ENCODE results near the gene SNX9.
"Not testable (repeated sequence)": the region's sequence is repeated elsewhere in the genome, so short reads cannot be mapped to it uniquely, and the experiment has no call there.

SNX9 gene

GRCh38 chr6:157832250-157832967, 9.4 kb downstream of the SNX9 start:
- DNase-seq = no peak

- DNase-seq = no peak
Measured at GRCh38 chr6:157834549-157834948, 11.5 kb downstream of the SNX9 start.

GRCh38 chr6:157838718-157839430, 15.8 kb downstream of the SNX9 start:
- DNase-seq = no peak

GRCh38 chr6:157839606-157840005, 16.6 kb downstream of the SNX9 start:
- DNase-seq = no peak

- no peak for DNase-seq
Measured at GRCh38 chr6:157840261-157840660, 17.2 kb downstream of the SNX9 start.

- DNase-seq = no peak
Measured at GRCh38 chr6:157840776-157841175, 17.7 kb downstream of the SNX9 start.

GRCh38 chr6:157841211-157841840, 18.3 kb downstream of the SNX9 start:
- no peak for DNase-seq

- no peak for DNase-seq
Measured at GRCh38 chr6:157842212-157842611, 19.2 kb downstream of the SNX9 start.

- not testable (repeated sequence) for DNase-seq
Measured at GRCh38 chr6:157844196-157844595, 21.1 kb downstream of the SNX9 start.

GRCh38 chr6:157845493-157846259, 22.6 kb downstream of the SNX9 start:
- no peak for DNase-seq

- DNase-seq = no peak
Measured at GRCh38 chr6:157847846-157848245, 24.8 kb downstream of the SNX9 start.

GRCh38 chr6:157848693-157849092, 25.6 kb downstream of the SNX9 start:
- DNase-seq = no peak

- DNase-seq = no peak
Measured at GRCh38 chr6:157849288-157850017, 26.4 kb downstream of the SNX9 start.

- DNase-seq = no peak
Measured at GRCh38 chr6:157850030-157850429, 27.0 kb downstream of the SNX9 start.

- no peak for DNase-seq
Measured at GRCh38 chr6:157853018-157853805, 30.2 kb downstream of the SNX9 start.

- no peak for DNase-seq
Measured at GRCh38 chr6:157853902-157854502, 31.0 kb downstream of the SNX9 start.

- DNase-seq = no peak
Measured at GRCh38 chr6:157855325-157855724, 32.3 kb downstream of the SNX9 start.

- not testable (repeated sequence) for DNase-seq
Measured at GRCh38 chr6:157855804-157856203, 32.8 kb downstream of the SNX9 start.

GRCh38 chr6:157858664-157859063, 35.6 kb downstream of the SNX9 start:
- DNase-seq = not testable (repeated sequence)

- DNase-seq = no peak
Measured at GRCh38 chr6:157859775-157860504, 36.9 kb downstream of the SNX9 start.

Measured in 8988T (cell line).